H1 (cell line): ENCODE data around the gene CDH18. TPM values are rescaled to one million over a fixed set of nuclear protein-coding genes. Genes with fewer than 3 reads are reported as not detected.

Source experiments
- CTCF ChIA-PET: fragments of 300-600 bp; sonication (Branson Sonifier 250); formaldehyde crosslinking; loops from one replicate; lab custom pipeline; 2021; ENCODE audit not compliant: partially characterized antibody; lab: Charles Lee
- POLR2A ChIA-PET: fragments of 300-600 bp; sonication (Branson Sonifier 250); formaldehyde crosslinking; loops from one replicate; lab custom pipeline; 2021; ENCODE audit warnings: inconsistent platforms; ENCODE audit not compliant: partially characterized antibody; lab: Charles Lee
- DNase-seq, 2 experiments: peaks; one replicate each; pipeline versions ENCODE4 v3.0.0 to v3.0.0-alpha.2; 2010 to 2022; ENCODE audit warnings: low spot score in 2 of 2, low read depth in 1 of 2, mixed read lengths in 1 of 2
- FAIRE-seq: peaks from 2 replicates; lab custom pipeline; 2011; peaks lifted over from hg19 to GRCh38; lab: Jason Lieb, UNC
- H2AFZ ChIP-seq: 2 replicates; pipeline ENCODE4 v1.8.1; 2012; ENCODE audit warnings: low read length, inconsistent platforms
- H2AK5ac ChIP-seq: 2 replicates; pipeline ENCODE4 v1.6.1; 2013; ENCODE audit warnings: low read depth, low read length
- H2BK120ac ChIP-seq: replicated peaks from 2 replicates; pipeline ENCODE3; 2013; ENCODE audit warnings: low read depth, low read length, inconsistent platforms
- H2BK12ac ChIP-seq: 2 replicates; pipeline ENCODE4 v1.6.1; 2013; ENCODE audit warnings: low read depth, low read length
- H2BK15ac ChIP-seq: 2 replicates; pipeline ENCODE4 v1.6.1; 2013; ENCODE audit warnings: low read length
- H2BK20ac ChIP-seq: 2 replicates; pipeline ENCODE4 v1.6.1; 2013; ENCODE audit warnings: low read length
- H2BK5ac ChIP-seq: 2 replicates; pipeline ENCODE4 v1.6.1; 2013; ENCODE audit warnings: low read depth, low read length
- H3K14ac ChIP-seq: 2 replicates; pipeline ENCODE4 v1.6.1; 2013; ENCODE audit warnings: inconsistent platforms; ENCODE audit not compliant: insufficient read length
- H3K18ac ChIP-seq: 2 replicates; pipeline ENCODE4 v1.6.1; 2013; ENCODE audit warnings: low read length; ENCODE audit errors: extremely low read depth
- H3K23ac ChIP-seq: 2 replicates; pipeline ENCODE4 v1.6.1; 2013; ENCODE audit warnings: inconsistent platforms; ENCODE audit not compliant: insufficient read length
- H3K23me2 ChIP-seq: 2 replicates; pipeline ENCODE4 v1.6.1; 2013; ENCODE audit warnings: low read depth, low read length
- H3K27ac ChIP-seq: 2 replicates; pipeline ENCODE4 v1.6.1; 2011; ENCODE audit warnings: low read depth, low read length, inconsistent platforms
- H3K27me3 ChIP-seq, 4 experiments: replicated peaks in 1 of 4; 1 replicate in 1 of 4; 2 replicates in 3 of 4; pipeline versions ENCODE4 v1.6.1 to v1.8.1; 2011 to 2013; ENCODE audit warnings: low read length in 3 of 4, mild to moderate bottlenecking in 3 of 4, inconsistent platforms in 2 of 4, mixed read lengths in 2 of 4, moderate library complexity in 1 of 4; ENCODE audit not compliant: control insufficient read depth in 3 of 4, insufficient read depth in 3 of 4; ENCODE audit errors: extremely low read depth in 1 of 4
- H3K36me3 ChIP-seq, 4 experiments: 2 replicates each; pipeline versions ENCODE4 v1.6.1 to v1.8.1; 2011 to 2013; ENCODE audit warnings: mild to moderate bottlenecking in 4 of 4, low read length in 3 of 4, moderate library complexity in 2 of 4, control low read depth in 1 of 4, inconsistent platforms in 1 of 4; ENCODE audit not compliant: insufficient read depth in 4 of 4, control insufficient read depth in 2 of 4
- H3K4ac ChIP-seq: replicated peaks from 2 replicates; pipeline ENCODE3; 2013; ENCODE audit warnings: low read length, low read depth, mixed read lengths, inconsistent platforms; ENCODE audit not compliant: insufficient read length
- H3K4me1 ChIP-seq, 4 experiments: replicated peaks in 1 of 4; 1 replicate in 1 of 4; 2 replicates in 3 of 4; pipeline versions ENCODE4 v1.6.1 to v1.8.1; 2011 to 2013; ENCODE audit warnings: low read length in 3 of 4, inconsistent platforms in 2 of 4, mixed read lengths in 1 of 4; ENCODE audit not compliant: insufficient read depth in 4 of 4, control insufficient read depth in 3 of 4
- H3K4me2 ChIP-seq, 2 experiments: 2 replicates each; pipeline versions ENCODE4 v1.6.1 to v1.8.1; 2011 to 2013; ENCODE audit warnings: low read depth in 2 of 2, low read length in 2 of 2, control low read depth in 1 of 2, inconsistent platforms in 1 of 2, mild to moderate bottlenecking in 1 of 2; ENCODE audit not compliant: insufficient read depth in 1 of 2
- H3K4me3 ChIP-seq, 4 experiments: fragments of 200-600, 300-600 bp in 1 of 4; sonication (generic), shearing (Covaris generic), sonication (Bioruptor Twin) in 1 of 4; 2 replicates each; pipeline versions ENCODE4 v1.5.1 to v1.8.1; 2011 to 2016; ENCODE audit warnings: low read length in 4 of 4, low read depth in 3 of 4, control low read depth in 2 of 4, inconsistent platforms in 2 of 4, mild to moderate bottlenecking in 2 of 4, mixed read lengths in 1 of 4, moderate library complexity in 1 of 4; ENCODE audit not compliant: insufficient read depth in 2 of 4; ENCODE audit errors: extremely low read depth in 1 of 4
- H3K56ac ChIP-seq: replicated peaks from 2 replicates; pipeline ENCODE3; 2013; ENCODE audit warnings: low read depth, mild to moderate bottlenecking, mixed read lengths, low read length, inconsistent platforms; ENCODE audit not compliant: insufficient read length
- H3K79me1 ChIP-seq: 2 replicates; pipeline ENCODE4 v1.6.1; 2013; ENCODE audit warnings: low read depth, low read length, control low read depth
- H3K79me2 ChIP-seq, 2 experiments: 2 replicates each; pipeline versions ENCODE4 v1.6.1 to v1.8.1; 2012 to 2013; ENCODE audit warnings: low read length in 2 of 2, mild to moderate bottlenecking in 2 of 2, inconsistent platforms in 1 of 2; ENCODE audit not compliant: insufficient read depth in 2 of 2, control insufficient read depth in 1 of 2
- H3K9ac ChIP-seq, 4 experiments: replicated peaks in 1 of 4; 1 replicate in 1 of 4; 2 replicates in 3 of 4; pipeline versions ENCODE4 v1.6.1 to v1.8.1; 2011 to 2013; ENCODE audit warnings: low read depth in 3 of 4, low read length in 3 of 4, control low read depth in 2 of 4, mild to moderate bottlenecking in 2 of 4, moderate library complexity in 2 of 4, inconsistent platforms in 1 of 4; ENCODE audit errors: extremely low read depth in 1 of 4
- H3K9me3 ChIP-seq, 2 experiments: 2 replicates each; pipeline versions ENCODE4 v1.6.1 to v1.8.1; 2012 to 2013; ENCODE audit warnings: mild to moderate bottlenecking in 2 of 2, moderate library complexity in 2 of 2, control low read depth in 1 of 2, inconsistent platforms in 1 of 2, low read depth in 1 of 2, low read length in 1 of 2, mixed read lengths in 1 of 2; ENCODE audit not compliant: insufficient read depth in 2 of 2
- H4K20me1 ChIP-seq, 2 experiments: replicated peaks in 1 of 2; 2 replicates each; pipeline versions ENCODE3 to v1.8.1; 2011 to 2013; ENCODE audit warnings: inconsistent platforms in 2 of 2, low read length in 2 of 2, mild to moderate bottlenecking in 1 of 2; ENCODE audit not compliant: insufficient read depth in 2 of 2, control insufficient read depth in 1 of 2
- H4K5ac ChIP-seq: 2 replicates; pipeline ENCODE4 v1.6.1; 2013; ENCODE audit warnings: low read length, low read depth, mixed read lengths, inconsistent platforms; ENCODE audit not compliant: insufficient read length
- H4K8ac ChIP-seq: 2 replicates; pipeline ENCODE4 v1.8.0; 2013; ENCODE audit warnings: mild to moderate bottlenecking, moderate library complexity, low read length, inconsistent platforms; ENCODE audit not compliant: insufficient read depth; ENCODE audit errors: extremely low read depth
- H4K91ac ChIP-seq: replicated peaks from 2 replicates; pipeline ENCODE3; 2013; ENCODE audit warnings: low read length, mixed read lengths, inconsistent platforms; ENCODE audit not compliant: insufficient read length
- ATF3 ChIP-seq: IDR thresholded peaks from 2 replicates; pipeline ENCODE4 v1.6.1; 2011; ENCODE audit warnings: low read depth, mild to moderate bottlenecking, low read length; ENCODE audit not compliant: insufficient read depth
- CBX5 ChIP-seq: fragments of 300-800, 300-1000 bp; sonication (generic); IDR thresholded peaks from 2 replicates; pipeline ENCODE4 v1.7.1; 2016; ENCODE audit warnings: antibody characterized with exemption, low read length, low read depth
- CEBPB ChIP-seq: IDR thresholded peaks from 2 replicates; pipeline ENCODE4 v1.6.1; 2012; ENCODE audit warnings: low read depth, low read length
- CREB1 ChIP-seq: IDR thresholded peaks from 2 replicates; pipeline ENCODE4 v1.6.1; 2012; ENCODE audit warnings: inconsistent platforms
- CTBP2 ChIP-seq: IDR thresholded peaks from 2 replicates; pipeline ENCODE4 v1.7.0; 2011; ENCODE audit warnings: borderline replicate concordance, mild to moderate bottlenecking, moderate library complexity, mixed read lengths, low read length; ENCODE audit not compliant: insufficient read depth, insufficient read length
- EGR1 ChIP-seq: IDR thresholded peaks from 2 replicates; pipeline ENCODE4 v1.6.1; 2011; ENCODE audit warnings: low read depth, low read length, borderline replicate concordance
- EP300 ChIP-seq, 2 experiments: IDR thresholded peaks; 1 replicate in 1 of 2; 2 replicates in 1 of 2; pipeline ENCODE4 v1.6.1; 2011 to 2012; ENCODE audit warnings: low read depth in 2 of 2, low read length in 2 of 2, mild to moderate bottlenecking in 2 of 2, borderline replicate concordance in 1 of 2, inconsistent platforms in 1 of 2, moderate library complexity in 1 of 2
- FOSL1 ChIP-seq: IDR thresholded peaks from 2 replicates; pipeline ENCODE4 v1.6.1; 2011; ENCODE audit warnings: mild to moderate bottlenecking, low read depth, low read length, moderate library complexity; ENCODE audit not compliant: insufficient read depth
- PHF8 ChIP-seq: fragments of 200-600 bp; sonication (generic); conservative IDR thresholded peaks from 2 replicates; pipeline ENCODE4 v1.7.1; 2012; ENCODE audit warnings: low read depth, mild to moderate bottlenecking, inconsistent platforms, low read length, moderate library complexity
- POLR2AphosphoS5 ChIP-seq: IDR thresholded peaks from 2 replicates; pipeline ENCODE4 v1.6.1; 2011; ENCODE audit warnings: low read depth, low read length
- RAD21 ChIP-seq, 2 experiments: IDR thresholded peaks in 1 of 2; conservative IDR thresholded peaks in 1 of 2; 2 replicates each; pipeline ENCODE4 v1.6.1; 2011; ENCODE audit warnings: low read depth in 2 of 2, low read length in 2 of 2, improper control_type of control experiment in 1 of 2, inconsistent platforms in 1 of 2, mild to moderate bottlenecking in 1 of 2, moderate library complexity in 1 of 2
- SIX5 ChIP-seq: IDR thresholded peaks from 2 replicates; pipeline ENCODE4 v1.6.1; 2011; ENCODE audit warnings: mild to moderate bottlenecking, low read depth, low read length
- SP4 ChIP-seq: IDR thresholded peaks from 2 replicates; pipeline ENCODE4 v1.6.1; 2012; ENCODE audit warnings: low read length, inconsistent platforms
- YY1 ChIP-seq: IDR thresholded peaks from 2 replicates; pipeline ENCODE4 v1.6.1; 2011; ENCODE audit warnings: low read depth, mild to moderate bottlenecking, low read length
- WGBS, 2 experiments: shearing (Covaris generic) in 1 of 2; methylation state at CpG; one replicate each; pipeline versions ENCODE4 v1.1.6 to v1.1.7; 2013 to 2015; ENCODE audit warnings: low lambda C conversion rate in 2 of 2, mixed read lengths in 2 of 2, inconsistent platforms in 1 of 2, low coverage in 1 of 2, missing lambda C conversion rate in 1 of 2; ENCODE audit not compliant: insufficient replicate concordance in 2 of 2, insufficient coverage in 1 of 2, insufficient read length in 1 of 2; ENCODE audit errors: extremely low coverage in 1 of 2, missing lambda C conversion rate in 1 of 2; 5-methylcytosine and 5-hydroxymethylcytosine counted together
- polyA plus RNA-seq, 7 experiments: library from polyadenylated mRNA; depleted of rRNA in 3 of 7; stranded (reverse) in 5 of 7; unstranded in 2 of 7; fragments of >200 nt in 5 of 7; fragments of 200-250 nt in 2 of 7; gene quantifications; 1 replicate in 5 of 7; 2 replicates in 1 of 7; 4 replicates in 1 of 7; pipeline versions ENCODE4 v1.2.1 to v1.2.3, GENCODE V29; 2011 to 2013; ENCODE audit warnings: missing spikeins in 2 of 7, mixed read lengths in 2 of 7
- total RNA-seq: library from RNA; stranded (reverse); fragmentation: NEBNext Ultra II Directional; extraction: Animal tissue kit (Norgen Biotek cat#: 25700); gene quantifications from 2 replicates; pipeline ENCODE4 v1.2.1, GENCODE V29; 2021

The CDH18 gene
- total and polyA plus RNA-seq, 2 of the 8 experiments (the other 6 are each of a cell fraction or from before 2014, with no cell fraction given), result 0.30 to 0.32 TPM

- H3K9me3 ChIP-seq, result no peaks in the 10 kb centered on the region
- no peak overlapping the region for H2BK15ac ChIP-seq
- POLR2A ChIA-PET, result interaction anchor here (0.9 kb wide), 1 partner anchor 616 kb away, joined by 3 read pairs; no protein-coding TSS in a partner anchor
- H4K8ac ChIP-seq, result no peak overlapping the region
- no peak overlapping the region for H2AK5ac ChIP-seq
- no peaks in the 10 kb centered on the region for H3K27me3 ChIP-seq
- H3K9ac ChIP-seq, result no peak overlapping the region
- H2BK120ac ChIP-seq, result no peak overlapping the region
- WGBS, 2 experiments, result 79% methylated on average over 2 of the region's 2 CpGs; no CpG with 5 or more reads in 1 of the 2 experiments
- no peak overlapping the region for H3K4me2 ChIP-seq
- CTCF ChIA-PET, result no interaction called here
- H3K14ac ChIP-seq, result no peak overlapping the region
- H3K79me2 ChIP-seq, result no peaks in the 10 kb centered on the region
- H4K20me1 ChIP-seq, result no peaks in the 10 kb centered on the region
- no peak overlapping the region for H3K27ac ChIP-seq
- H4K91ac ChIP-seq, result no peak overlapping the region
- H3K23me2 ChIP-seq, result no peaks in the 10 kb centered on the region
- no peaks in the 10 kb centered on the region; a peak in 1 of 7 replicates for H3K4me1 ChIP-seq
- H3K4me3 ChIP-seq, result no peak overlapping the region
- H2AFZ ChIP-seq, result peak overlapping the region; percentile 10; the same call in 1 of the 2 replicates
- H2BK5ac ChIP-seq, result no peak overlapping the region
- H3K56ac ChIP-seq, result no peak overlapping the region
- H4K5ac ChIP-seq, result no peak overlapping the region
- no peak for FAIRE-seq
- no peak for DNase-seq
- H3K36me3 ChIP-seq, result no peaks in the 10 kb centered on the region
- H2BK12ac ChIP-seq, result no peak overlapping the region
- H3K79me1 ChIP-seq, result no peaks in the 10 kb centered on the region
- no peak overlapping the region for H3K23ac ChIP-seq
- H3K4ac ChIP-seq, result no peak overlapping the region
- no peak overlapping the region for H3K18ac ChIP-seq
- no peak overlapping the region for H2BK20ac ChIP-seq
- TF ChIP-seq SIX5 (no peak), RAD21 (IDR thresholded peaks at IDR 0.05 in 1 of 2, conservative IDR thresholded peaks at IDR 0.05 in 1 of 2; ENCODE audit: low read depth in 2 of 2, low read length in 2 of 2) (no peak), EP300 (IDR thresholded peaks at IDR 0.05; ENCODE audit: borderline replicate concordance in 1 of 2, low read depth in 2 of 2, low read length in 2 of 2) (no peak), EGR1 (no peak), CTBP2 (no peak), CEBPB (no peak), CREB1 (no peak), SP4 (no peak), POLR2AphosphoS5 (no peak), YY1 (no peak), PHF8 (no peak), ATF3 (no peak), FOSL1 (no peak), CBX5 (no peak)
Measured at GRCh38 chr5:19584131-19584530, 403.9 kb downstream of the CDH18 start.
